GM12892 (cell line): Measurements from ENCODE around the gene HIPK1.

Source experiments
- POLR2A ChIP-seq: IDR thresholded peaks from 2 replicates; pipeline ENCODE4 v1.6.1; 2011; ENCODE audit warnings: low read depth, low read length, control low read depth
- POLR2AphosphoS5 ChIP-seq: IDR thresholded peaks from 2 replicates; pipeline ENCODE4 v1.6.1; 2011; ENCODE audit warnings: low read depth, low read length, control low read depth
- TAF1 ChIP-seq: IDR thresholded peaks from 2 replicates; pipeline ENCODE4 v1.6.1; 2011; ENCODE audit warnings: low read depth, mild to moderate bottlenecking, control low read depth, low read length, borderline replicate concordance

GRCh38 chr1:113895098-113895497, 34.0 kb upstream of the HIPK1 start:
- TF ChIP-seq POLR2A (no peak), TAF1 (no peak), POLR2AphosphoS5 (no peak)
